Liver (tissue), 9 donors: ENCODE measurements around the gene GPR32. TPM values are rescaled to one million over a fixed set of nuclear protein-coding genes. Genes with fewer than 3 reads are reported as not detected.
A peak's percentile ranks its signal among the peaks of the same experiment; 100 is the strongest.

ENCODE experiments used
- DNase-seq: peaks from one replicate; pipeline ENCODE4 v3.0.0-alpha.2; 2017; ENCODE audit warnings: low spot score
- H3K27ac ChIP-seq, 2 donors: one replicate each; pipeline ENCODE4 v1.7.0; 2013; ENCODE audit warnings: inconsistent platforms in 2 of 2, low read length in 2 of 2, control low read depth in 1 of 2, low read depth in 1 of 2, mild to moderate bottlenecking in 1 of 2
- H3K27me3 ChIP-seq, 4 donors: one replicate each; pipeline versions ENCODE4 v1.6.1 to v1.7.0; 2013; ENCODE audit warnings: low read length in 3 of 4, inconsistent platforms in 1 of 4, mild to moderate bottlenecking in 1 of 4, moderate library complexity in 1 of 4; ENCODE audit not compliant: control insufficient read depth in 4 of 4, insufficient read depth in 4 of 4
- H3K36me3 ChIP-seq, 4 donors: one replicate each; pipeline versions ENCODE4 v1.6.1 to v1.7.0; 2013; ENCODE audit warnings: low read length in 3 of 4, mild to moderate bottlenecking in 3 of 4, low read depth in 1 of 4, moderate library complexity in 1 of 4; ENCODE audit not compliant: control insufficient read depth in 4 of 4, insufficient read depth in 3 of 4
- H3K4me1 ChIP-seq, 4 donors: one replicate each; pipeline versions ENCODE4 v1.6.1 to v1.7.0; 2013; ENCODE audit warnings: low read length in 3 of 4, mild to moderate bottlenecking in 3 of 4, moderate library complexity in 1 of 4; ENCODE audit not compliant: control insufficient read depth in 4 of 4, insufficient read depth in 4 of 4
- H3K4me3 ChIP-seq, 3 donors: one replicate each; pipeline versions ENCODE4 v1.6.1 to v1.7.0; 2013; ENCODE audit warnings: low read length in 3 of 3, control low read depth in 1 of 3, low read depth in 1 of 3, mild to moderate bottlenecking in 1 of 3
- H3K9ac ChIP-seq, 2 donors: one replicate each; pipeline ENCODE4 v1.7.0; 2013; ENCODE audit warnings: low read length in 2 of 2, mild to moderate bottlenecking in 2 of 2, moderate library complexity in 2 of 2, control low read depth in 1 of 2, low read depth in 1 of 2
- H3K9me3 ChIP-seq, 4 donors: one replicate each; pipeline versions ENCODE4 v1.6.1 to v1.7.0; 2013; ENCODE audit warnings: low read length in 3 of 4; ENCODE audit not compliant: control insufficient read depth in 4 of 4
- ATF3 ChIP-seq: IDR thresholded peaks from 2 replicates; pipeline ENCODE4 v1.6.1; 2016; ENCODE audit warnings: antibody characterized with exemption
- CTCF ChIP-seq: fragments of 150-350 bp; IDR thresholded peaks from 2 replicates; pipeline ENCODE4 v1.5.1; 2017; ENCODE audit warnings: improper control_type of control experiment, low read depth, low read length; ENCODE audit not compliant: missing input control
- EGR1 ChIP-seq, 2 donors: IDR thresholded peaks; 2 replicates each; pipeline ENCODE4 v1.6.1; 2016 to 2018; ENCODE audit warnings: antibody characterized with exemption in 2 of 2, low read depth in 2 of 2
- FOXA1 ChIP-seq: IDR thresholded peaks from 2 replicates; pipeline ENCODE4 v1.6.1; 2016; ENCODE audit warnings: antibody characterized with exemption
- FOXA2 ChIP-seq: IDR thresholded peaks from 2 replicates; pipeline ENCODE4 v1.6.1; 2016; ENCODE audit warnings: antibody characterized with exemption
- GABPA ChIP-seq, 2 donors: IDR thresholded peaks in 1 of 2; conservative IDR thresholded peaks in 1 of 2; 2 replicates each; pipeline ENCODE4 v1.6.1; 2016; ENCODE audit warnings: antibody characterized with exemption in 2 of 2, mild to moderate bottlenecking in 1 of 2, moderate library complexity in 1 of 2
- HNF4A ChIP-seq, 2 donors: conservative IDR thresholded peaks; 2 replicates each; pipeline ENCODE4 v1.6.1; 2016; ENCODE audit warnings: antibody characterized with exemption in 2 of 2, mild to moderate bottlenecking in 2 of 2
- HNF4G ChIP-seq: IDR thresholded peaks from 2 replicates; pipeline ENCODE4 v1.6.1; 2016; ENCODE audit warnings: antibody characterized with exemption
- JUND ChIP-seq, 2 donors: IDR thresholded peaks; 2 replicates each; pipeline ENCODE4 v1.6.1; 2016; ENCODE audit warnings: antibody characterized with exemption in 2 of 2
- MAX ChIP-seq: IDR thresholded peaks from 2 replicates; pipeline ENCODE4 v1.6.1; 2016; ENCODE audit warnings: antibody characterized with exemption
- NR2F2 ChIP-seq: IDR thresholded peaks from 2 replicates; pipeline ENCODE4 v1.6.1; 2016; ENCODE audit warnings: antibody characterized with exemption
- RAD21 ChIP-seq, 2 donors: IDR thresholded peaks; 2 replicates each; pipeline ENCODE4 v1.6.1; 2016; ENCODE audit warnings: antibody characterized with exemption in 2 of 2, mild to moderate bottlenecking in 2 of 2
- REST ChIP-seq: IDR thresholded peaks from 2 replicates; pipeline ENCODE4 v1.6.1; 2016; ENCODE audit warnings: antibody characterized with exemption, mild to moderate bottlenecking
- RXRA ChIP-seq, 2 donors: IDR thresholded peaks; 2 replicates each; pipeline ENCODE4 v1.6.1; 2017 to 2018; ENCODE audit warnings: antibody characterized with exemption in 2 of 2, mild to moderate bottlenecking in 1 of 2
- SP1 ChIP-seq: IDR thresholded peaks from 2 replicates; pipeline ENCODE4 v1.6.1; 2018; ENCODE audit warnings: antibody characterized with exemption, mild to moderate bottlenecking
- TAF1 ChIP-seq: conservative IDR thresholded peaks from 2 replicates; pipeline ENCODE4 v1.6.1; 2016; ENCODE audit warnings: antibody characterized with exemption, mild to moderate bottlenecking
- YY1 ChIP-seq: IDR thresholded peaks from 2 replicates; pipeline ENCODE4 v1.6.1; 2016; ENCODE audit warnings: antibody characterized with exemption, mild to moderate bottlenecking
- ZBTB33 ChIP-seq: IDR thresholded peaks from 2 replicates; pipeline ENCODE4 v1.6.1; 2016; ENCODE audit warnings: antibody characterized with exemption
- WGBS: extraction: QIAGEN DNeasy Blood & Tissue Kit; methylation state at CpG from one replicate; pipeline ENCODE4 v1.1.7; 2013; 5-methylcytosine and 5-hydroxymethylcytosine counted together
- polyA plus RNA-seq, 2 donors: library from polyadenylated mRNA; stranded (reverse) in 1 of 2; unstranded in 1 of 2; fragments of 200-250 nt in 1 of 2; fragments of >200 nt in 1 of 2; fragmentation: Nextera tagmentation in 1 of 2; extraction: Ambion mirVana in 1 of 2; gene quantifications; one replicate each; pipeline versions ENCODE4 v1.2.1 to v1.2.3, GENCODE V29; 2013 to 2015
- total RNA-seq, 2 donors: library from RNA; depleted of rRNA; stranded (reverse); fragments of >200 nt; gene quantifications; one replicate each; pipeline ENCODE4 v1.2.3, GENCODE V29; 2014
- donor health status: healthy.
- donor health status: healthy.
- donor health status: healthy.
- donor health status: healthy.
- donor health status: healthy.

The GPR32 gene
- total and polyA plus RNA-seq, 4 donors = not detected

GRCh38 chr19:50803633-50804419 is 33.6 kb downstream of the GPR32 start:
- peak overlapping the region; percentile 73 to 99 for H3K9ac ChIP-seq
- H3K27ac ChIP-seq = peak overlapping the region; percentile 97 to 99
- TF ChIP-seq TAF1 (no peak), FOXA1 (no peak), FOXA2 (no peak), GABPA (IDR thresholded peaks at IDR 0.05 in 1 of 2, conservative IDR thresholded peaks at IDR 0.05 in 1 of 2) (no peak), ATF3 (no peak), NR2F2 (no peak), REST (no peak), MAX (no peak), EGR1 (IDR thresholded peaks at IDR 0.05; ENCODE audit: low read depth in 2 of 2) (no peak), SP1 (no peak), HNF4A (conservative IDR thresholded peaks at IDR 0.05) (no peak), RXRA (IDR thresholded peaks at IDR 0.05) (no peak), HNF4G (no peak), CTCF (no peak), YY1 (no peak), RAD21 (IDR thresholded peaks at IDR 0.05) (no peak), ZBTB33 (no peak), JUND (IDR thresholded peaks at IDR 0.05) (no peak)
- peaks cover 0 to 15% (median 1%) of the 10 kb centered on the region in 4 donors for H3K36me3 ChIP-seq
- under 1% methylated on average over 40 of the region's 40 CpGs for WGBS
- peaks cover 1 to 22% (median 16%) of the 10 kb centered on the region in 4 donors for H3K4me1 ChIP-seq
- peak overlapping the region; percentile 84 to 99 (median 90) for H3K4me3 ChIP-seq
- H3K27me3 ChIP-seq = no peaks in the 10 kb centered on the region
- no peak for DNase-seq
- H3K9me3 ChIP-seq = no peaks in the 10 kb centered on the region
